ENCODE results near the gene GSE1.

- TF ChIP-seq CTCF (conservative IDR thresholded peaks at IDR 0.05; ENCODE audit: low read depth in 2 of 2) (no peak), POLR2AphosphoS5 (IDR thresholded peaks at IDR 0.05; ENCODE audit: low read depth) (no peak), EZH2phosphoT487 (IDR thresholded peaks at IDR 0.05; ENCODE audit: unreplicated experiment) (no peak), REST (IDR thresholded peaks at IDR 0.05; ENCODE audit: unreplicated experiment) (no peak), EZH2 (IDR thresholded peaks at IDR 0.05; ENCODE audit: low read depth, unreplicated experiment) (no peak), JUNB (IDR thresholded peaks at IDR 0.05; ENCODE audit: unreplicated experiment) (no peak), CREB1 (CRISPR knock-in tag; IDR thresholded peaks at IDR 0.05; ENCODE audit: low read depth) (no peak), STAT1 (IDR thresholded peaks at IDR 0.05; ENCODE audit: unreplicated experiment) (no peak), ZNF462 (CRISPR knock-in tag; IDR thresholded peaks at IDR 0.05) (no peak), ZNF331 (CRISPR knock-in tag; IDR thresholded peaks at IDR 0.05; ENCODE audit: low read depth) (no peak), NANOG (IDR thresholded peaks at IDR 0.05; ENCODE audit: borderline replicate concordance) (no peak)
Measured at GRCh38 chr16:85644093-85644712, 31.1 kb downstream of the GSE1 start.
